Activated CD8-positive, alpha-beta memory T cell treated with anti-CD3 and anti-CD28 coated beads for 48 hours (primary cell): ENCODE measurements around the gene DOCK10.

Experiments
- DNase-seq, 3 experiments: peaks; one replicate each; pipeline ENCODE4 v3.0.0-alpha.2; 2020; ENCODE audit warnings: low read depth in 2 of 3, low spot score in 2 of 3

The DOCK10 gene

GRCh38 chr2:225013425-225014365 lies 28.6 kb downstream of the DOCK10 start:
- DNase-seq = no peak

GRCh38 chr2:225011585-225011984 lies 30.7 kb downstream of the DOCK10 start:
- DNase-seq = no peak

GRCh38 chr2:225010804-225011203 lies 31.5 kb downstream of the DOCK10 start:
- no peak for DNase-seq

- no peak for DNase-seq
These were observed 32.5 kb downstream of the DOCK10 start for GRCh38 chr2:225009768-225010167.

- no peak for DNase-seq
These were observed 33.3 kb downstream of the DOCK10 start for GRCh38 chr2:225008935-225009334.

- no peak for DNase-seq
These were observed 34.0 kb downstream of the DOCK10 start for GRCh38 chr2:225008179-225008856.

- no peak for DNase-seq
These were observed 35.5 kb downstream of the DOCK10 start for GRCh38 chr2:225006730-225007129.

- DNase-seq = no peak
These were observed 37.7 kb downstream of the DOCK10 start for GRCh38 chr2:225004597-225004996.

- no peak for DNase-seq
These were observed 39.6 kb downstream of the DOCK10 start for GRCh38 chr2:225002656-225003045.

- no peak for DNase-seq
These were observed 40.1 kb downstream of the DOCK10 start for GRCh38 chr2:225002039-225002655.

GRCh38 chr2:224999754-225000153 lies 42.5 kb downstream of the DOCK10 start:
- DNase-seq = no peak

GRCh38 chr2:224999321-224999720 lies 42.9 kb downstream of the DOCK10 start:
- DNase-seq = no peak

- no peak for DNase-seq
These were observed 44.5 kb downstream of the DOCK10 start for GRCh38 chr2:224997802-224998201.

GRCh38 chr2:224995419-224995818 lies 46.8 kb downstream of the DOCK10 start:
- DNase-seq = no peak

GRCh38 chr2:224994242-224994823 lies 47.9 kb downstream of the DOCK10 start:
- DNase-seq = no peak

- DNase-seq = no peak
These were observed 51.6 kb downstream of the DOCK10 start for GRCh38 chr2:224990710-224991109.

- DNase-seq = no peak
These were observed 54.5 kb downstream of the DOCK10 start for GRCh38 chr2:224987733-224988132.

- no peak for DNase-seq
These were observed 55.8 kb downstream of the DOCK10 start for GRCh38 chr2:224986477-224986876.

GRCh38 chr2:224984637-224985036 lies 57.6 kb downstream of the DOCK10 start:
- no peak for DNase-seq

- DNase-seq = no peak
These were observed 58.3 kb downstream of the DOCK10 start for GRCh38 chr2:224983712-224984554.
